GM12891 (cell line): ENCODE data around the gene MTCH2.

Experiments used
- PAX5 ChIP-seq: IDR thresholded peaks from 2 replicates; pipeline ENCODE4 v1.6.1; 2011; ENCODE audit warnings: low read length, moderate library complexity, mild to moderate bottlenecking; ENCODE audit not compliant: insufficient read depth, severe bottlenecking
- POLR2A ChIP-seq: IDR thresholded peaks from 2 replicates; pipeline ENCODE4 v1.6.1; 2011; ENCODE audit warnings: low read depth, low read length, control low read depth
- POU2F2 ChIP-seq: IDR thresholded peaks from 2 replicates; pipeline ENCODE4 v1.6.1; 2011; ENCODE audit warnings: low read depth, mild to moderate bottlenecking, control low read depth, low read length, moderate library complexity

DNA sequence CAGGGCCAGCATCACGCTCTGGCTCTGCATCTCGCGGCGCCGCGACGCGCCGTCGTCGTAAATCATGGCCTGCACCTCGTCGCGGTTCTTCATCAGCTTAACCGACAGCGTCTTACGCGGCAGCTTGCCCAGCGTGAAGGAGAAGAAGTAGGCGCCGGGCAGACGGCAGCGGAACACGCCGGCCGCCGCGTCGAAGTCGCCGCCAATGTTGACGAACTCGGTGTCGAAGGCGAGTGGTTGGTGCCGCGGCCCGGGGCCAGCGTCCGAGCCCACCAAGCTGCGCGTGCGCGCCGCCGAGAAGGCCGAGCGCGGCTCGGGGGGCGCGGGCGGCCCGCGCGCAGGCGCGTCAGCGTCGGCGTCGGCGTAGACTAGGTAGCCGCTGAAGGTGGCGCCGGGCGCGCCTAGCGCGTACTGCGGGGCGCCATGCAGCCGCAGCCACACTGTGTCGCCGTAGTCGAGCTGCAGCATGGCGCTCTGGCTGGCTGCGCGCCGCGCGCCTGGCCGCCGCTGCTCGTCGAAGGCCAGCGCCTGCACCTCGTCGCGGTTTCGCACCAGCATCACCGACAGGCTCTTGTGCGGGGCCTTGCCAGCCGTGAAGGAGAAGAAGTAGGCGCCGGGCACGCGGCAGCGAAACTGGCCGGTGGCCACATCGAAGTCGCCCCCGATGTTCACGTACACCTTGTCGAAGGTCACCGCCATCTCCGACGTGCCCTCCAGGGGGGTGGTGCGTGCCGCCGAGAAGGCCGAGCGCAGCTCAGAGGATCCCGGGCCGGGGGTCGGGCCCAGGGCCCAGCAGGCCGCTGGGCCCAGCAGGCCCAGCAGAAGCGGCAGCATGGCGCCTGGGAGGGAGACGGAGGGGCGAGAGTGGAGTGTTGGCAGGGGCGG lies 52.1 kb downstream of the MTCH2 start:
- TF ChIP-seq POLR2A (no peak), PAX5 (no peak), POU2F2 (no peak)
